B cell (primary cell): ENCODE data around the gene DENND5B. TPM values are rescaled to one million over a fixed set of nuclear protein-coding genes. Genes with fewer than 3 reads are reported as not detected.

Source experiments
- ATAC-seq: fragments of 200-7000 bp; cut with Tn5 transposase; one replicate; pipeline ENCODE4 v1.10.0; 2021; ENCODE audit warnings: low read depth, mild to moderate bottlenecking, moderate number of reproducible peaks, moderate library complexity
- CTCF ChIA-PET: fragments of 350-600 bp; sonication (Branson Sonifier 250); formaldehyde crosslinking; loops from one replicate; lab custom pipeline; 2021; ENCODE audit warnings: antibody characterized with exemption, inconsistent platforms; lab: Charles Lee
- POLR2A ChIA-PET: fragments of 350-600 bp; sonication (Branson Sonifier 250); formaldehyde crosslinking; loops from one replicate; lab custom pipeline; 2021; ENCODE audit warnings: antibody characterized with exemption; lab: Charles Lee
- DNase-seq: peaks from one replicate; pipeline ENCODE4 v3.0.0; 2013
- H2AFZ ChIP-seq: 2 replicates; pipeline ENCODE4 v1.6.1; 2012; ENCODE audit warnings: mild to moderate bottlenecking, low read depth, low read length; ENCODE audit not compliant: insufficient read depth, poor library complexity, severe bottlenecking
- H3K27ac ChIP-seq, 2 donors: 1 replicate in 1 of 2; 2 replicates in 1 of 2; pipeline ENCODE4 v1.5.1; 2012 to 2013; ENCODE audit warnings: low read length in 2 of 2, mild to moderate bottlenecking in 2 of 2, moderate library complexity in 1 of 2
- H3K27me3 ChIP-seq, 4 experiments: fragments of 200-600 bp in 1 of 4; sonication (generic) in 1 of 4; replicated peaks in 1 of 4; 1 replicate in 2 of 4; 2 replicates in 2 of 4; pipeline versions ENCODE4 v1.6.1 to v1.7.0; 2013 to 2016; ENCODE audit warnings: low read length in 3 of 4, mild to moderate bottlenecking in 2 of 4, mixed read lengths in 1 of 4, moderate library complexity in 1 of 4; ENCODE audit not compliant: insufficient read depth in 4 of 4, control insufficient read depth in 3 of 4; ENCODE audit errors: control extremely low read depth in 1 of 4
- H3K36me3 ChIP-seq, 2 experiments: replicated peaks in 1 of 2; 1 replicate in 1 of 2; 2 replicates in 1 of 2; pipeline versions ENCODE4 v1.6.1 to v1.7.1; 2013; ENCODE audit warnings: low read length in 1 of 2; ENCODE audit not compliant: insufficient read depth in 2 of 2, control insufficient read depth in 1 of 2; ENCODE audit errors: control extremely low read depth in 1 of 2, extremely low read depth in 1 of 2
- H3K4me1 ChIP-seq, 2 donors: fragments of 200-600 bp in 1 of 2; sonication (generic) in 1 of 2; 1 replicate in 1 of 2; 2 replicates in 1 of 2; pipeline versions ENCODE4 v1.5.1 to v1.6.1; 2013 to 2017; ENCODE audit warnings: low read length in 2 of 2; ENCODE audit not compliant: control insufficient read depth in 2 of 2, insufficient read depth in 2 of 2
- H3K4me2 ChIP-seq: replicated peaks from 2 replicates; pipeline ENCODE3; 2012; ENCODE audit warnings: mild to moderate bottlenecking, low read depth, low read length; ENCODE audit not compliant: poor library complexity, severe bottlenecking
- H3K4me3 ChIP-seq, 5 experiments: fragments of 200-600 bp in 1 of 5; sonication (generic) in 1 of 5; 1 replicate in 3 of 5; 2 replicates in 2 of 5; pipeline versions ENCODE4 v1.5.1 to v1.7.0; 2011 to 2016; ENCODE audit warnings: low read length in 4 of 5, mild to moderate bottlenecking in 4 of 5, low read depth in 2 of 5, control low read depth in 1 of 5, moderate library complexity in 1 of 5; ENCODE audit not compliant: insufficient read depth in 1 of 5; ENCODE audit errors: control extremely low read depth in 1 of 5, extremely low read depth in 1 of 5
- H3K79me2 ChIP-seq: fragments of 200-600 bp; sonication (generic); one replicate; pipeline ENCODE4 v1.6.0; 2016; ENCODE audit warnings: low read length; ENCODE audit not compliant: control insufficient read depth, insufficient read depth
- H3K9ac ChIP-seq: fragments of 200-600 bp; sonication (generic); 2 replicates; pipeline ENCODE4 v1.6.1; 2017; ENCODE audit warnings: mild to moderate bottlenecking, low read length, moderate library complexity
- H3K9me3 ChIP-seq, 3 donors: one replicate each; pipeline versions ENCODE4 v1.6.1 to v1.7.1; 2013; ENCODE audit warnings: low read length in 2 of 3; ENCODE audit not compliant: control insufficient read depth in 2 of 3, insufficient read depth in 1 of 3; ENCODE audit errors: control extremely low read depth in 1 of 3
- H4K20me1 ChIP-seq: 2 replicates; pipeline ENCODE4 v1.6.0; 2012; ENCODE audit warnings: mild to moderate bottlenecking, low read length; ENCODE audit not compliant: insufficient read depth, control insufficient read depth, poor library complexity, severe bottlenecking
- H3K27ac Mint-ChIP-seq: one replicate; pipeline ENCODE4 v1.8.0; 2021; ENCODE audit warnings: mixed read lengths
- H3K27me3 Mint-ChIP-seq: one replicate; pipeline ENCODE4 v1.8.0; 2021; ENCODE audit warnings: mixed read lengths
- H3K4me1 Mint-ChIP-seq: one replicate; pipeline ENCODE4 v1.8.0; 2021; ENCODE audit warnings: mixed read lengths
- H3K4me3 Mint-ChIP-seq: one replicate; pipeline ENCODE4 v1.8.0; 2021; ENCODE audit warnings: mixed read lengths
- H3K9me3 Mint-ChIP-seq: one replicate; pipeline ENCODE4 v1.8.0; 2022; ENCODE audit warnings: mixed read lengths; ENCODE audit not compliant: insufficient read depth
- EZH2 ChIP-seq: IDR thresholded peaks from 2 replicates; pipeline ENCODE4 v1.6.1; 2012; ENCODE audit warnings: borderline replicate concordance, low read depth, mild to moderate bottlenecking, moderate library complexity, low read length; ENCODE audit not compliant: insufficient read depth, poor library complexity, severe bottlenecking
- WGBS: methylation state at CpG from one replicate; pipeline ENCODE4 v1.1.5; 2013; ENCODE audit warnings: missing lambda C conversion rate; ENCODE audit not compliant: insufficient coverage; 5-methylcytosine and 5-hydroxymethylcytosine counted together
- intact Hi-C: fragments of 100-400 bp; cut with micrococcal nuclease; formaldehyde crosslinking; loops from one replicate; pipeline ENCODE4 v1.10.0; 2022
- polyA plus RNA-seq: library from polyadenylated mRNA; depleted of rRNA; stranded (reverse); fragments of >200 nt; gene quantifications from 2 replicates; pipeline ENCODE4 v1.2.3, GENCODE V29; 2012
- total RNA-seq, 2 donors: library from RNA; stranded (reverse); fragments of 120-200 nt in 1 of 2; gene quantifications; 1 replicate in 1 of 2; 2 replicates in 1 of 2; pipeline versions ENCODE4 v1.2.3 to v1.2.4, GENCODE V29; 2013 to 2022
- TF ChIP-seq, protein P1 (sequence below): fragments of 200-600 bp; IDR thresholded peaks from one replicate; pipeline ENCODE4 v1.8.0; 2022; ENCODE audit warnings: antibody characterized with exemption, mild to moderate bottlenecking

Gene DENND5B
- total and polyA plus RNA-seq, 2 donors (not counting 1 experiment from before 2014, with no cell fraction given) = 18.7 to 55.3 TPM

DNA sequence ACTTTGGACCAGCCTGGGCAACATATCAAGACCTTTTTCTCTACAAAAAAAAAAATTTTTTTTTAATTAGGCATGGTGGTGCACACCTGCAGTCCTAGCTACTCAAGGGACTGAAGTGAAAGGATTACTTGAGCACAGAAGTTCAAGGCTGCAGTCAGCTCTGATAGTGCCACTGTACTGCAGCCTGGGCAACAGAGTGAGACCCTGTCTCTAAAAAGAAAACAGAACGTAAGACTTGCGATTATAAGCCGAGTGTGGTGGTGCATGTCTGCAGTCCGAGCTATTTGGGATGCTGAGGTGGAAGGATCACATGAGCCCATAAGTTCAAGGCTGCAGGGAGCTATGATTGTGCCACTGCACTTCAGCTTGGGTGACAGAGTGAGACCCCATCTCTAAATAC is 76.0 kb downstream of the DENND5B start:
- Histone ChIP-seq H3K9me3 (no peaks in the 10 kb centered on the region), H2AFZ (no peak overlapping the region), H3K4me1 (peaks cover 25 to 28% of the 10 kb centered on the region in 2 donors), H3K79me2 (peaks cover 98% of the 10 kb centered on the region), H3K9ac (no peak overlapping the region), H3K27me3 (no peaks in the 10 kb centered on the region), H4K20me1 (peaks cover 63% of the 10 kb centered on the region), H3K4me2 (no peak overlapping the region), H3K27ac (no peak overlapping the region), H3K4me3 (no peak overlapping the region), H3K36me3 (no peaks in the 10 kb centered on the region)
- ChIA-PET CTCF (no interaction called here), POLR2A (no interaction called here)
- H3K27ac Mint-ChIP-seq = no peak overlapping the region
- H3K4me1 Mint-ChIP-seq = peaks cover 60% of the 10 kb centered on the region
- 94% methylated on average over 3 of the region's 4 CpGs for WGBS
- H3K27me3 Mint-ChIP-seq = no peaks in the 10 kb centered on the region
- TF ChIP-seq, protein P1, sequence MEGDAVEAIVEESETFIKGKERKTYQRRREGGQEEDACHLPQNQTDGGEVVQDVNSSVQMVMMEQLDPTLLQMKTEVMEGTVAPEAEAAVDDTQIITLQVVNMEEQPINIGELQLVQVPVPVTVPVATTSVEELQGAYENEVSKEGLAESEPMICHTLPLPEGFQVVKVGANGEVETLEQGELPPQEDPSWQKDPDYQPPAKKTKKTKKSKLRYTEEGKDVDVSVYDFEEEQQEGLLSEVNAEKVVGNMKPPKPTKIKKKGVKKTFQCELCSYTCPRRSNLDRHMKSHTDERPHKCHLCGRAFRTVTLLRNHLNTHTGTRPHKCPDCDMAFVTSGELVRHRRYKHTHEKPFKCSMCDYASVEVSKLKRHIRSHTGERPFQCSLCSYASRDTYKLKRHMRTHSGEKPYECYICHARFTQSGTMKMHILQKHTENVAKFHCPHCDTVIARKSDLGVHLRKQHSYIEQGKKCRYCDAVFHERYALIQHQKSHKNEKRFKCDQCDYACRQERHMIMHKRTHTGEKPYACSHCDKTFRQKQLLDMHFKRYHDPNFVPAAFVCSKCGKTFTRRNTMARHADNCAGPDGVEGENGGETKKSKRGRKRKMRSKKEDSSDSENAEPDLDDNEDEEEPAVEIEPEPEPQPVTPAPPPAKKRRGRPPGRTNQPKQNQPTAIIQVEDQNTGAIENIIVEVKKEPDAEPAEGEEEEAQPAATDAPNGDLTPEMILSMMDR = no peak
- no peak for TF ChIP-seq EZH2
- H3K4me3 Mint-ChIP-seq = no peak overlapping the region
- intact Hi-C loops = no loop called here
- H3K9me3 Mint-ChIP-seq = no peaks in the 10 kb centered on the region
- ATAC-seq = no peak
- DNase-seq = no peak

DNA sequence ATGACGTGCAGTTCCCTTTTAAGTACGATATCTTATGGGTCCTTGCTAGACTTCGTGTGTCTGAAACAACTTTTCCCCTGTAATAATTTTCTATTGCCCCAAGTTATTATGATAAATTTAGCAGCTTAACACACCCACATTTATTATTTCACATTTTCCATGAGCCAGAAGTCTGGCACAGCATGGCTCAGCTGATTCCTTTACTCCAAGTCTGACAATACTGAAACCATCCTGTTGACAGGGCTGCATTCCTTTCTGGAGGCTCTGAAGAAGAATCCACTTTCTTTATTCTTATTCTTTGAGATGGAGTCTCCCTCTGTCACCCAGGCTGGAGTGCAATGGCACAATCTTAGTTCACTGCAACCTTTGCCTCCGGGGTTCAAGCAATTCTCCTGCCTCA is 80.9 kb downstream of the DENND5B start:
- 92% methylated on average over 2 of the region's 4 CpGs for WGBS
- Mint-ChIP-seq H3K4me3 (no peak overlapping the region), H3K27me3 (no peaks in the 10 kb centered on the region), H3K4me1 (peaks cover 54% of the 10 kb centered on the region), H3K27ac (no peak overlapping the region), H3K9me3 (no peaks in the 10 kb centered on the region)
- POLR2A ChIA-PET = no interaction called here
- H3K79me2 ChIP-seq = peaks cover 92% of the 10 kb centered on the region
- H4K20me1 ChIP-seq = peaks cover 65% of the 10 kb centered on the region
- H3K9ac ChIP-seq = no peak overlapping the region
- peaks cover 2 to 10% (median 4%) of the 10 kb centered on the region in 3 donors for H3K9me3 ChIP-seq
- no peaks in the 10 kb centered on the region for H3K27me3 ChIP-seq
- CTCF ChIA-PET = interaction anchor here (1.1 kb wide), 1 partner anchor 8 kb away, joined by 4 read pairs; no protein-coding TSS in a partner anchor
- H3K4me2 ChIP-seq = no peak overlapping the region
- TF ChIP-seq, protein P1 = no peak
- no peak for TF ChIP-seq EZH2
- no peak overlapping the region for H3K27ac ChIP-seq
- ATAC-seq (no peak), DNase-seq (no peak)
- intact Hi-C loops = no loop called here
- peaks cover 0 to 1% of the 10 kb centered on the region in 2 experiments for H3K36me3 ChIP-seq
- no peak overlapping the region for H2AFZ ChIP-seq
- H3K4me1 ChIP-seq = peaks cover 5 to 19% of the 10 kb centered on the region in 2 donors
- H3K4me3 ChIP-seq = no peak overlapping the region
